Stimulated activated CD8-positive, alpha-beta memory T cell treated with anti-CD3 and anti-CD28 coated beads, Interleukin-12 subunit alpha, Interleukin-12 subunit beta, amount 100 ng/mL, for 24 hours (primary cell): Measurements from ENCODE around the gene PTPN5.
"Not testable (repeated sequence)": the region's sequence is repeated elsewhere in the genome, so short reads cannot be mapped to it uniquely, and the experiment has no call there.

Experiments used
- DNase-seq: peaks from one replicate; pipeline ENCODE4 v3.0.0-alpha.2; 2020; ENCODE audit errors: extremely low read depth

PTPN5 gene

GRCh38 chr11:18682466-18682865, 109.1 kb downstream of the PTPN5 start:
- no peak for DNase-seq

DNA sequence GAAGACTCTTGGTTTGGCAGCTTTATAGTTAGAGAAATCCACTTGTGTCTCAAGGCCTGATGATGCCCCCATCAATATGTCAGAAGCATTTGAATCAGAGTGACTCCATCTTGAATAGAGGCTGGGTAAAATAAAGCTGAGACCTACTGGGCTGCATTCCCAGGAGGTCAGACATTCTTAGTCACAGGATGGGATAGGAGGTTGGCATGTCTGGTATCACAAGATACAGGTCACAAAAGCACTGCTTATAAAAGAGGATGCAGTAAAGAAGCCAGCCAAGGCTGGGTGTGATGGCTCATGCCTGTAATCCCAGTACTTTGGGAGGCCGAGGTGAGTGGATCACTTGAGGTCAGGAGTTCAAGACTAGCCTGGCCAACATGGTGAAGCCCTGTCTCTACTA, 109.6 kb downstream of the PTPN5 start:
- not testable (repeated sequence) for DNase-seq
